A549 (cell line): ENCODE measurements around the gene SPACDR. TPM values are rescaled to one million over a fixed set of nuclear protein-coding genes. Genes with fewer than 3 reads are reported as not detected.

Experiments
- ATAC-seq, 2 experiments: fragments of 200-7000 bp in 1 of 2; fragments of >200 bp in 1 of 2; cut with Nextera tagmentation in 1 of 2; cut with Tn5 transposase in 1 of 2; 3 replicates each; pipeline versions ENCODE4 v1.8.0 to v1.9.1; 2018 to 2020; ENCODE audit warnings: mild to moderate bottlenecking in 1 of 2, moderate library complexity in 1 of 2
- CTCF ChIA-PET: fragments of 300-600 bp; sonication (Branson Sonifier 250); formaldehyde crosslinking; extraction: SDS; loops from one replicate; lab custom pipeline; 2021; ENCODE audit warnings: antibody characterized with exemption, inconsistent platforms; lab: Yijun Ruan, JAX
- POLR2A ChIA-PET: fragments of 350-600 bp; formaldehyde crosslinking; extraction: SDS; loops from one replicate; lab custom pipeline; 2021; ENCODE audit warnings: antibody characterized with exemption, inconsistent platforms; lab: Yijun Ruan, JAX
- DNase-seq, 2 experiments: peaks; one replicate each; pipeline versions ENCODE4 v3.0.0 to v3.0.0-alpha.2; 2011 to 2016; ENCODE audit warnings: low read depth in 1 of 2, low spot score in 1 of 2
- FAIRE-seq: peaks from 2 replicates; lab custom pipeline; 2011; peaks lifted over from hg19 to GRCh38; lab: Jason Lieb, UNC
- H3K27ac ChIP-seq, 2 experiments: fragments of >200 bp; sonication (Bioruptor Twin); formaldehyde crosslinking; 3 replicates each; pipeline ENCODE4 v1.5.1; 2016 to 2017
- H3K4me1 ChIP-seq: fragments of >200 bp; sonication (Bioruptor Twin); formaldehyde crosslinking; 3 replicates; pipeline ENCODE4 v1.6.1; 2016
- H3K4me2 ChIP-seq: fragments of >200 bp; sonication (Bioruptor Twin); formaldehyde crosslinking; 3 replicates; pipeline ENCODE4 v1.6.1; 2016
- H3K4me3 ChIP-seq: fragments of >200 bp; sonication (Bioruptor Twin); formaldehyde crosslinking; 3 replicates; pipeline ENCODE4 v1.5.1; 2016
- H3K9me3 ChIP-seq: fragments of >200 bp; sonication (Bioruptor Twin); formaldehyde crosslinking; 3 replicates; pipeline ENCODE4 v1.6.1; 2016
- ATOH8 ChIP-seq: fragments of 250-450 bp; sonication (Bioruptor Pico); IDR thresholded peaks from 2 replicates; pipeline ENCODE4 v1.5.0; 2020; ENCODE audit warnings: low read depth, mild to moderate bottlenecking, moderate library complexity
- CBX2 ChIP-seq: fragments of 200-600 bp; sonication (generic); IDR thresholded peaks from 2 replicates; pipeline ENCODE4 v1.6.1; 2016; ENCODE audit warnings: low read depth, mild to moderate bottlenecking, borderline replicate concordance
- CBX8 ChIP-seq: fragments of 200-600 bp; sonication (generic); IDR thresholded peaks from 2 replicates; pipeline ENCODE4 v1.6.1; 2016
- CHD2 ChIP-seq: fragments of 150-350 bp; IDR thresholded peaks from 2 replicates; pipeline ENCODE4 v1.6.1; 2014; ENCODE audit warnings: low read length; ENCODE audit not compliant: partially characterized antibody
- CHD4 ChIP-seq: fragments of 200-600 bp; sonication (generic); IDR thresholded peaks from 2 replicates; pipeline ENCODE4 v1.6.1; 2016; ENCODE audit warnings: antibody characterized with exemption, mild to moderate bottlenecking, borderline replicate concordance
- CTCF ChIP-seq: fragments of >200 bp; sonication (Bioruptor Twin); formaldehyde crosslinking; IDR thresholded peaks from 3 replicates; pipeline ENCODE4 v1.5.1; 2016
- EHF ChIP-seq: fragments of 250-450 bp; sonication (Bioruptor Pico); IDR thresholded peaks from 2 replicates; pipeline ENCODE4 v1.5.0; 2020; ENCODE audit warnings: mild to moderate bottlenecking
- EP300 ChIP-seq, 2 experiments: fragments of >200 bp; sonication (Bioruptor Twin); formaldehyde crosslinking; IDR thresholded peaks; 2 replicates in 1 of 2; 3 replicates in 1 of 2; pipeline ENCODE4 v1.6.1; 2016 to 2017
- FOXS1 ChIP-seq: fragments of 250-450 bp; sonication (Bioruptor Pico); IDR thresholded peaks from 2 replicates; pipeline ENCODE4 v1.5.0; 2020; ENCODE audit warnings: mild to moderate bottlenecking, moderate library complexity
- HEYL ChIP-seq: fragments of 250-450 bp; sonication (Bioruptor Pico); IDR thresholded peaks from 2 replicates; pipeline ENCODE4 v1.8.0; 2021; ENCODE audit warnings: mild to moderate bottlenecking, moderate library complexity
- HOXA7 ChIP-seq: fragments of 250-450 bp; sonication (Bioruptor Pico); IDR thresholded peaks from 2 replicates; pipeline ENCODE4 v1.5.0; 2020; ENCODE audit warnings: mild to moderate bottlenecking, moderate library complexity
- JUN ChIP-seq, 2 experiments: fragments of >200 bp; sonication (Bioruptor Twin); formaldehyde crosslinking; IDR thresholded peaks; 2 replicates in 1 of 2; 3 replicates in 1 of 2; pipeline ENCODE4 v1.6.1; 2016 to 2017
- KDM5A ChIP-seq: fragments of 200-600 bp; sonication (generic); IDR thresholded peaks from 2 replicates; pipeline ENCODE4 v1.6.1; 2016; ENCODE audit warnings: antibody characterized with exemption, mild to moderate bottlenecking
- MAX ChIP-seq: IDR thresholded peaks from 2 replicates; pipeline ENCODE4 v1.6.1; 2012
- MYC ChIP-seq: IDR thresholded peaks from 2 replicates; pipeline ENCODE4 v1.6.1; 2012; ENCODE audit warnings: mild to moderate bottlenecking, inconsistent platforms, low read length, improper control_type of control experiment, borderline replicate concordance
- PBX3 ChIP-seq: IDR thresholded peaks from 2 replicates; pipeline ENCODE4 v1.6.1; 2012
- PHF8 ChIP-seq: fragments of 200-600 bp; sonication (generic); IDR thresholded peaks from 2 replicates; pipeline ENCODE4 v1.6.1; 2016; ENCODE audit warnings: low read depth, mild to moderate bottlenecking, antibody characterized with exemption, moderate library complexity, borderline replicate concordance
- POLR2AphosphoS2 ChIP-seq: conservative IDR thresholded peaks from 2 replicates; pipeline ENCODE4 v1.6.1; 2012; ENCODE audit warnings: low read length, improper control_type of control experiment, inconsistent platforms
- RCOR1 ChIP-seq: fragments of 150-350 bp; IDR thresholded peaks from 2 replicates; pipeline ENCODE4 v1.6.1; 2014; ENCODE audit warnings: antibody characterized with exemption, low read length, low read depth
- RNF2 ChIP-seq: fragments of 200-600 bp; sonication (generic); IDR thresholded peaks from 2 replicates; pipeline ENCODE4 v1.6.1; 2016; ENCODE audit warnings: low read depth, mild to moderate bottlenecking, antibody characterized with exemption, moderate library complexity, borderline replicate concordance
- SREBF2 ChIP-seq: fragments of 450-650 bp; IDR thresholded peaks from 2 replicates; pipeline ENCODE4 v1.6.1; 2014; ENCODE audit warnings: mild to moderate bottlenecking, moderate library complexity
- ZNF302 ChIP-seq: fragments of 250-450 bp; sonication (Bioruptor Pico); IDR thresholded peaks from 2 replicates; pipeline ENCODE4 v1.9.0; 2021; ENCODE audit warnings: inconsistent platforms, mild to moderate bottlenecking, moderate library complexity
- ZSCAN20 ChIP-seq: fragments of 250-450 bp; sonication (Bioruptor Pico); IDR thresholded peaks from 2 replicates; pipeline ENCODE4 v1.8.0; 2022; ENCODE audit warnings: mild to moderate bottlenecking, moderate library complexity
- WGBS: methylation state at CpG from one replicate; pipeline ENCODE4 v1.1.6; 2017; ENCODE audit errors: missing lambda C conversion rate; 5-methylcytosine and 5-hydroxymethylcytosine counted together
- polyA plus RNA-seq, 4 experiments: library from polyadenylated mRNA; depleted of rRNA in 3 of 4; stranded (reverse); fragments of >200 nt; fragmentation: RNase III in 1 of 4; extraction: RNeasy Plus Mini Kit Qiagen cat#74134 plus additional on column Dnase treatment in 1 of 4; gene quantifications; 2 replicates in 3 of 4; 3 replicates in 1 of 4; pipeline ENCODE4 v1.2.3, GENCODE V29; 2011 to 2017
- TF ChIP-seq, protein P1 (sequence below): fragments of 150-350 bp; IDR thresholded peaks from 2 replicates; pipeline ENCODE4 v1.6.1; 2014; ENCODE audit warnings: low read depth, mild to moderate bottlenecking, low read length
- TF ChIP-seq, protein P2 (sequence below): fragments of 450-650 bp; IDR thresholded peaks from 2 replicates; pipeline ENCODE4 v1.6.1; 2014; ENCODE audit warnings: antibody characterized with exemption
- TF ChIP-seq, protein P3 (sequence below): fragments of 250-450 bp; sonication (Bioruptor Pico); IDR thresholded peaks from 2 replicates; pipeline ENCODE4 v1.5.0; 2021; ENCODE audit warnings: mild to moderate bottlenecking, moderate library complexity, borderline replicate concordance

SPACDR gene
- polyA plus RNA-seq, 2 of the 4 experiments (the other 2 are of a cell fraction) = 0.17 to 0.34 TPM

DNA sequence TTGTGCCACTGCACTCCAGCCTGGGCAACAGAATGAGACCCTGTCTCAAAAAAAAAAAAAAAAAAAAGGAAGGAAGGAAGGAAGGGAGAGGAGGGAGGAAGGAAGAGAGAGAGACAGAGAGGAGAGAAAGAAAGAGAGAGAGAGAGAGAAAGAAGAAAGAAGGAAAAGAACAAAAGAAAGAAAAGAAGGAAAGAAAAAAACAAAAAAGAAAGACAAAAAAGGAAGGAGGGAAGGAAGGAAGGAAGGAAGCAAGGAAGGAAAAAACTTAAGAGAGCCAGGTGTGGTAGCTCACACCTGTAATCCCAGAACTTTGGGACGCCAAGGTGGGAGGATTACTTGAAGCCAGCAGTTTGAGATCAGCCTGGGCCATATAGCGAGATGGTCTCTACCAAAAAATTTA is 731 bp upstream of the SPACDR start:
- Histone ChIP-seq H3K9me3 (no peaks in the 10 kb centered on the region), H3K4me3 (no peak overlapping the region), H3K4me1 (peaks cover 5% of the 10 kb centered on the region; the same call in 2 of the 3 replicates), H3K4me2 (no peak overlapping the region), H3K27ac (no peak overlapping the region)
- FAIRE-seq (no peak), DNase-seq (no peak), ATAC-seq (no peak)
- WGBS = 87% methylated on average over 2 of the region's 2 CpGs
- CTCF ChIA-PET = interaction anchor here (0.8 to 11.9 kb wide), 9 partner anchors 12 to 241 kb away, joined by 3 to 273 read pairs (median 5); partner anchors contain the start of genes NYAP1, POP7 and TSC22D4
- POLR2A ChIA-PET = interaction anchor here (1.0 kb wide), 1 partner anchor 36 kb away, joined by 6 read pairs; the partner anchor contains the start of genes MEPCE and ZCWPW1
- TF ChIP-seq CHD4 (no peak), ZSCAN20 (CRISPR knock-in tag) (no peak), CTCF (no peak), POLR2AphosphoS2 (no peak), EHF (no peak), RNF2 (no peak), JUN (IDR thresholded peaks at IDR 0.05) (no peak), KDM5A (no peak), MYC (no peak), FOXS1 (CRISPR knock-in tag) (no peak), MAX (no peak), PBX3 (no peak), EP300 (IDR thresholded peaks at IDR 0.05) (no peak), CBX2 (no peak)
- TF ChIP-seq, protein P1, sequence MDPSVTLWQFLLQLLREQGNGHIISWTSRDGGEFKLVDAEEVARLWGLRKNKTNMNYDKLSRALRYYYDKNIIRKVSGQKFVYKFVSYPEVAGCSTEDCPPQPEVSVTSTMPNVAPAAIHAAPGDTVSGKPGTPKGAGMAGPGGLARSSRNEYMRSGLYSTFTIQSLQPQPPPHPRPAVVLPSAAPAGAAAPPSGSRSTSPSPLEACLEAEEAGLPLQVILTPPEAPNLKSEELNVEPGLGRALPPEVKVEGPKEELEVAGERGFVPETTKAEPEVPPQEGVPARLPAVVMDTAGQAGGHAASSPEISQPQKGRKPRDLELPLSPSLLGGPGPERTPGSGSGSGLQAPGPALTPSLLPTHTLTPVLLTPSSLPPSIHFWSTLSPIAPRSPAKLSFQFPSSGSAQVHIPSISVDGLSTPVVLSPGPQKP = no peak
- TF ChIP-seq, protein P2, sequence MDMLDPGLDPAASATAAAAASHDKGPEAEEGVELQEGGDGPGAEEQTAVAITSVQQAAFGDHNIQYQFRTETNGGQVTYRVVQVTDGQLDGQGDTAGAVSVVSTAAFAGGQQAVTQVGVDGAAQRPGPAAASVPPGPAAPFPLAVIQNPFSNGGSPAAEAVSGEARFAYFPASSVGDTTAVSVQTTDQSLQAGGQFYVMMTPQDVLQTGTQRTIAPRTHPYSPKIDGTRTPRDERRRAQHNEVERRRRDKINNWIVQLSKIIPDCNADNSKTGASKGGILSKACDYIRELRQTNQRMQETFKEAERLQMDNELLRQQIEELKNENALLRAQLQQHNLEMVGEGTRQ = no peak

- DNase-seq (no peak), FAIRE-seq (no peak), ATAC-seq (no peak)
- CTCF ChIA-PET = interaction anchor here (0.6 to 1.6 kb wide), 3 partner anchors 12 to 54 kb away, joined by 3 to 7 read pairs (median 3); no protein-coding TSS in a partner anchor
- Histone ChIP-seq H3K4me3 (no peak overlapping the region), H3K4me2 (no peak overlapping the region), H3K4me1 (no peaks in the 10 kb centered on the region), H3K9me3 (no peaks in the 10 kb centered on the region), H3K27ac (no peak overlapping the region)
- 80% methylated on average over 6 of the region's 6 CpGs for WGBS
- POLR2A ChIA-PET = interaction anchor here (0.7 kb wide), 1 partner anchor 1668 kb away, joined by 3 read pairs; no protein-coding TSS in a partner anchor
- no peak for TF ChIP-seq CBX8
- TF ChIP-seq, protein P1 = no peak
- no peak for TF ChIP-seq HEYL
- no peak for TF ChIP-seq RCOR1
- no peak for TF ChIP-seq PHF8
- TF ChIP-seq SREBF2 = no peak
- no peak for TF ChIP-seq ATOH8 (CRISPR knock-in tag)
- TF ChIP-seq, protein P3, sequence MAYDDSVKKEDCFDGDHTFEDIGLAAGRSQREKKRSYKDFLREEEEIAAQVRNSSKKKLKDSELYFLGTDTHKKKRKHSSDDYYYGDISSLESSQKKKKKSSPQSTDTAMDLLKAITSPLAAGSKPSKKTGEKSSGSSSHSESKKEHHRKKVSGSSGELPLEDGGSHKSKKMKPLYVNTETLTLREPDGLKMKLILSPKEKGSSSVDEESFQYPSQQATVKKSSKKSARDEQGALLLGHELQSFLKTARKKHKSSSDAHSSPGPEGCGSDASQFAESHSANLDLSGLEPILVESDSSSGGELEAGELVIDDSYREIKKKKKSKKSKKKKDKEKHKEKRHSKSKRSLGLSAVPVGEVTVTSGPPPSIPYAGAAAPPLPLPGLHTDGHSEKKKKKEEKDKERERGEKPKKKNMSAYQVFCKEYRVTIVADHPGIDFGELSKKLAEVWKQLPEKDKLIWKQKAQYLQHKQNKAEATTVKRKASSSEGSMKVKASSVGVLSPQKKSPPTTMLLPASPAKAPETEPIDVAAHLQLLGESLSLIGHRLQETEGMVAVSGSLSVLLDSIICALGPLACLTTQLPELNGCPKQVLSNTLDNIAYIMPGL (CRISPR knock-in tag) = no peak
- no peak for TF ChIP-seq ZNF302 (CRISPR knock-in tag)
- no peak for TF ChIP-seq HOXA7 (CRISPR knock-in tag)
- no peak for TF ChIP-seq POLR2AphosphoS2
- TF ChIP-seq CHD2 = no peak
- no peak for TF ChIP-seq EHF
Measured at GRCh38 chr7:100457033-100457432, 7.0 kb downstream of the SPACDR start.
